Measurements from ENCODE around the gene CGREF1. TPM values are rescaled to one million over a fixed set of nuclear protein-coding genes. Genes with fewer than 3 reads are reported as not detected.

CGREF1 gene
- total RNA-seq, 3 donors from 2014 or later: 0.41 to 1.9 (median 1.5) TPM

DNA sequence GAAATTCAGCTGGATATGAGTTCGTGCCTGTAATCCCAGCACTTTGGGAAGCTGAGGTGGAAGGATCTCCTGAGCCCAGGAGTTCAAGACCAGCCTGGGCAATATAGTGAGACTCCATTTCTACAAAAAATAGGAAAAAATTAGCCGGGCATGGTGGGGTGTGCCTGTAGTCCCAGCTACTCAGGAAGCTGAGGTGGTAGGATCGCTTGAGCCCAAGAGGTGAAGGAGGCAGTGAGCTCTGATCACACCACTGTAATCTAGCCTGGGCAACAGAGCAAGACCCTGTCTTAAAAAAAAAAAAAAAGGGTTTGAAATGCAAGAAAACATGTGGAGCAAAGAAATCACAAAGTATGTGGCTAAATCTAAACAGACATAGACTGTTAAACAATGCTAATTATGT, 9.8 kb downstream of the CGREF1 start:
- no peak for ATAC-seq
- Histone ChIP-seq H3K4me1 (ENCODE audit: low read depth) (no peaks in the 10 kb centered on the region), H3K4me3 (no peak overlapping the region), H3K36me3 (ENCODE audit: low read depth) (no peaks in the 10 kb centered on the region), H3K9me3 (no peaks in the 10 kb centered on the region)
- intact Hi-C loops (cut with DNase I, micrococcal nuclease): no loop called here
- no peak for DNase-seq
- no peak for TF ChIP-seq CTCF (IDR thresholded peaks at IDR 0.05)

- no peaks in the 10 kb centered on the region for H3K4me1 ChIP-seq (ENCODE audit: low read depth)
- intact Hi-C loops (cut with DNase I, micrococcal nuclease): no loop called here
- no peak for TF ChIP-seq CTCF (IDR thresholded peaks at IDR 0.05)
- DNase-seq (no peak), ATAC-seq (no peak)
- H3K36me3 ChIP-seq (ENCODE audit: low read depth): no peaks in the 10 kb centered on the region
- no peaks in the 10 kb centered on the region for H3K9me3 ChIP-seq
- H3K4me3 ChIP-seq: no peak overlapping the region
Measured at GRCh38 chr2:27108221-27108620, 10.7 kb downstream of the CGREF1 start.

- ATAC-seq (no peak), DNase-seq (no peak)
- Histone ChIP-seq H3K4me1 (ENCODE audit: low read depth) (no peaks in the 10 kb centered on the region), H3K4me3 (no peak overlapping the region), H3K36me3 (ENCODE audit: low read depth) (no peaks in the 10 kb centered on the region), H3K9me3 (no peaks in the 10 kb centered on the region)
- no peak for TF ChIP-seq CTCF (IDR thresholded peaks at IDR 0.05)
- intact Hi-C loops (cut with DNase I, micrococcal nuclease): no loop called here
Measured at GRCh38 chr2:27105981-27106380, 12.9 kb downstream of the CGREF1 start.

DNA sequence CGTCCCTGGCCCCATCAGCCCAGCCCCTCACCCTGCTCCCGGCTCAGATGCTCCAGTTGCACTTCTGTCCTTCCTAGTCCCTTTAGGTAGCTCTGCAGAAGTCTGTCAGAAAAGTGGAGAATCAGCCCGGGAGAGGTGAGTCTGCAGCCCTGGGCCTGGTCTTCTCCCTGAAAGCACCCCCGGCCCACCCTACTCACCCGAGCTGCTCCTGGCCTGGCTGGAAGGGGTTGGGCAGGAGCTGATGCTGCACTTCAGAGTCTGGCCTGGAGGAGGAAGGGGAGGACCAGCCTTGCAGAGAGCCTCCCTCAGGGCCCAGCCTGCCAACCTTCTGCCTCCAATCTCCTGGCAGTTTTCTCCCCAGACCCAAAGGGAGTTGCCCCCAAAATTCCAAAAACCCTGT, 16.6 kb downstream of the CGREF1 start:
- no peaks in the 10 kb centered on the region for H3K4me1 ChIP-seq (ENCODE audit: low read depth)
- DNase-seq: no peak
- no peaks in the 10 kb centered on the region for H3K36me3 ChIP-seq (ENCODE audit: low read depth)
- H3K9me3 ChIP-seq: no peaks in the 10 kb centered on the region
- intact Hi-C loops (cut with DNase I, micrococcal nuclease): no loop called here
- no peak overlapping the region for H3K4me3 ChIP-seq
- ATAC-seq: no peak
- TF ChIP-seq CTCF (IDR thresholded peaks at IDR 0.05): no peak

GRCh38 chr2:27100036-27100435, 18.9 kb downstream of the CGREF1 start:
- intact Hi-C loops (cut with DNase I, micrococcal nuclease): no loop called here
- peaks cover 3% of the 10 kb centered on the region for H3K4me1 ChIP-seq (ENCODE audit: low read depth)
- H3K4me3 ChIP-seq: no peak overlapping the region
- DNase-seq (no peak), ATAC-seq (no peak)
- no peaks in the 10 kb centered on the region for H3K9me3 ChIP-seq
- no peaks in the 10 kb centered on the region for H3K36me3 ChIP-seq (ENCODE audit: low read depth)
- TF ChIP-seq CTCF (IDR thresholded peaks at IDR 0.05): no peak

- Histone ChIP-seq H3K9me3 (no peaks in the 10 kb centered on the region), H3K36me3 (ENCODE audit: low read depth) (no peaks in the 10 kb centered on the region), H3K4me3 (no peak overlapping the region), H3K4me1 (ENCODE audit: low read depth) (peaks cover 3% of the 10 kb centered on the region)
- intact Hi-C loops (cut with DNase I, micrococcal nuclease): loop anchor here (10.0 kb wide), 3 partner anchors 105 to 185 kb away; partner anchors contain the start of genes ATRAID (in 1 of the 2), CAD (in 1 of the 2), SLC5A6 (in 1 of the 2) and TRIM54 (in 1 of the 2)
- DNase-seq: no peak
- no peak for TF ChIP-seq CTCF (IDR thresholded peaks at IDR 0.05)
- ATAC-seq: no peak
Measured at GRCh38 chr2:27099334-27099955, 19.5 kb downstream of the CGREF1 start.
